ENCODE measurements around the gene SRPK2.

DNA sequence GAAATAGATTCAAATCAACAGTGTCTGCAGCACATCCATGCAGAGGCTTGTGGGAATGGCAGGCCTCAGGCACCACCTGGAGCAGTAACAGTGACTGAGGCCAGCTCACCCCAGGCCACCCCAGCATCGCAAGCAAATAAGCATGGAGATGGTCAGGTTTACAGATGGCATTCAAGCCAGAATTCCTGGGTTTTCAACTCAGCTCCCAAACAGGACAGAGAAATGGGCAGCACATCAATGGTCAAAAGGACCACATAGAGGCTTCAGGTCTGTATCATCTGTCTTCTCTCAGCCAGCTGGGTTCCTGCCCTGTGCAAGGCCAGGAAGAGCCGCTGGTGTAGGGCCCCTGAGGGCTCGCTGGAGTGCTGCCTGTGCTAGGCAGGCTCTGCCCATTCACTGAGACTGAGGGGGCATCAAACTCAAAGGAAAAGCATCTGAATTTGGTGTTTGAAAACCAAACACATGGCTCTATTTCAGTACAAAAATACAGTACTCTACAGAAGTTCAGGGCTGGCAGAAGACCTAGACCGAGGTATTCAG lies 262.2 kb downstream of the SRPK2 start:
- TF ChIP-seq, protein P1, sequence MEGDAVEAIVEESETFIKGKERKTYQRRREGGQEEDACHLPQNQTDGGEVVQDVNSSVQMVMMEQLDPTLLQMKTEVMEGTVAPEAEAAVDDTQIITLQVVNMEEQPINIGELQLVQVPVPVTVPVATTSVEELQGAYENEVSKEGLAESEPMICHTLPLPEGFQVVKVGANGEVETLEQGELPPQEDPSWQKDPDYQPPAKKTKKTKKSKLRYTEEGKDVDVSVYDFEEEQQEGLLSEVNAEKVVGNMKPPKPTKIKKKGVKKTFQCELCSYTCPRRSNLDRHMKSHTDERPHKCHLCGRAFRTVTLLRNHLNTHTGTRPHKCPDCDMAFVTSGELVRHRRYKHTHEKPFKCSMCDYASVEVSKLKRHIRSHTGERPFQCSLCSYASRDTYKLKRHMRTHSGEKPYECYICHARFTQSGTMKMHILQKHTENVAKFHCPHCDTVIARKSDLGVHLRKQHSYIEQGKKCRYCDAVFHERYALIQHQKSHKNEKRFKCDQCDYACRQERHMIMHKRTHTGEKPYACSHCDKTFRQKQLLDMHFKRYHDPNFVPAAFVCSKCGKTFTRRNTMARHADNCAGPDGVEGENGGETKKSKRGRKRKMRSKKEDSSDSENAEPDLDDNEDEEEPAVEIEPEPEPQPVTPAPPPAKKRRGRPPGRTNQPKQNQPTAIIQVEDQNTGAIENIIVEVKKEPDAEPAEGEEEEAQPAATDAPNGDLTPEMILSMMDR (IDR thresholded peaks at IDR 0.05): no peak
- TF ChIP-seq POLR2A (IDR thresholded peaks at IDR 0.05): no peak
